SK-N-MC (cell line): ENCODE results near the gene KCNN1.

Experiments used
- EZH2 ChIP-seq: fragments of 200-600 bp; sonication (generic); IDR thresholded peaks from one replicate; pipeline ENCODE4 v1.6.1; 2017; ENCODE audit warnings: antibody characterized with exemption
- POLR2AphosphoS5 ChIP-seq: IDR thresholded peaks from 2 replicates; pipeline ENCODE4 v1.6.1; 2012; ENCODE audit warnings: mild to moderate bottlenecking, low read depth, low read length, borderline replicate concordance

DNA sequence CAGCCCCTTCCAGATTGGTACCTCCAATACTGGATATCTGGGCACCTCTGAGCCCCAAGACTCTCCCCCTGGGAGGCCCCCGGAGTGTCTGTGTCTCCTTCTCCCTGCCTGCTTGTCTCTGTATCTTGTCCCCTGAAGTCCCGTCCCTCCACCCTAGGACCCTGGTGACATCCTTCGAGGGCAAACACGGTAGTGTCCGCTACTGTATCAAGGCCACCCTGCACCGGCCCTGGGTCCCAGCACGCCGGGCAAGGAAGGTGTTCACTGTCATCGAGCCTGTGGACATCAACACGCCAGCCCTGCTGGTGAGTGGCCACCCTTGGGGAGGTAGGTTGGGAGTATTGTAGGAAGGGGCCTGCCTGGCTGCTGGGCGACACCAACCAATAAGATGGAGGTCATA lies 41.9 kb downstream of the KCNN1 start:
- TF ChIP-seq POLR2AphosphoS5 = no peak
- TF ChIP-seq EZH2 = no peak
